ENCODE results near the gene GTSE1.

GRCh38 chr22:46286941-46287872 lies 9.5 kb upstream of the GTSE1 start:
- TF ChIP-seq CTCF (IDR thresholded peaks at IDR 0.05 in 8 of 11, conservative IDR thresholded peaks at IDR 0.05 in 3 of 11) (no peak), POLR2A (IDR thresholded peaks at IDR 0.05) (no peak), POLR2AphosphoS5 (IDR thresholded peaks at IDR 0.05) (peak in 2 of 3 donors; percentile 4 to 44)
